GM21737 (cell line): Measurements from ENCODE around the gene KIAA1328.
"Not testable (repeated sequence)": the region's sequence is repeated elsewhere in the genome, so short reads cannot be mapped to it uniquely, and the experiment has no call there.

Source experiments
- ATAC-seq: cut with Tn5 transposase; IDR thresholded peaks from one replicate; pipeline ENCODE4 v1.9.1; 2021; ENCODE audit warnings: mild to moderate bottlenecking, moderate library complexity; ENCODE audit not compliant: unreplicated experiment

KIAA1328 gene

GRCh38 chr18:37124516-37124915, 295.6 kb downstream of the KIAA1328 start:
- ATAC-seq = no peak

- ATAC-seq = no peak
Measured at GRCh38 chr18:37135177-37135576, 306.2 kb downstream of the KIAA1328 start.

- ATAC-seq = no peak
Measured at GRCh38 chr18:37138456-37138855, 309.5 kb downstream of the KIAA1328 start.

- no peak for ATAC-seq
Measured at GRCh38 chr18:37139876-37140275, 310.9 kb downstream of the KIAA1328 start.

GRCh38 chr18:37144921-37145320, 316.0 kb downstream of the KIAA1328 start:
- ATAC-seq = no peak

GRCh38 chr18:37156330-37156942, 327.5 kb downstream of the KIAA1328 start:
- ATAC-seq = no peak

GRCh38 chr18:37160038-37160820, 331.3 kb downstream of the KIAA1328 start:
- no peak for ATAC-seq

- no peak for ATAC-seq
Measured at GRCh38 chr18:37161491-37161890, 332.6 kb downstream of the KIAA1328 start.

- no peak for ATAC-seq
Measured at GRCh38 chr18:37162551-37162950, 333.6 kb downstream of the KIAA1328 start.

- ATAC-seq = no peak
Measured at GRCh38 chr18:37163119-37163518, 334.2 kb downstream of the KIAA1328 start.

GRCh38 chr18:37166491-37166890, 337.6 kb downstream of the KIAA1328 start:
- ATAC-seq = no peak

- not testable (repeated sequence) for ATAC-seq
Measured at GRCh38 chr18:37166966-37167365, 338.0 kb downstream of the KIAA1328 start.

GRCh38 chr18:37170984-37171383, 342.1 kb downstream of the KIAA1328 start:
- no peak for ATAC-seq

- ATAC-seq = no peak
Measured at GRCh38 chr18:37173384-37173783, 344.5 kb downstream of the KIAA1328 start.

GRCh38 chr18:37175727-37176620, 347.0 kb downstream of the KIAA1328 start:
- no peak for ATAC-seq

GRCh38 chr18:37176621-37176934, 347.7 kb downstream of the KIAA1328 start:
- ATAC-seq = no peak

GRCh38 chr18:37179384-37179783, 350.5 kb downstream of the KIAA1328 start:
- ATAC-seq = no peak

- ATAC-seq = no peak
Measured at GRCh38 chr18:37180086-37180485, 351.2 kb downstream of the KIAA1328 start.

- ATAC-seq = no peak
Measured at GRCh38 chr18:37182340-37183135, 353.6 kb downstream of the KIAA1328 start.

GRCh38 chr18:37184209-37184868, 355.4 kb downstream of the KIAA1328 start:
- ATAC-seq = no peak
